Dendritic cell treated with granulocyte-macrophage colony-stimulating factor and Interleukin-4, amounts not matched to agents 40 ng/mL and 50 ng/mL, for 4 days (primary cell): ENCODE results near the gene PACS2.

ENCODE experiments used
- H3K27ac Mint-ChIP-seq: one replicate; pipeline ENCODE4 v1.8.0; 2022; ENCODE audit warnings: mild to moderate bottlenecking, mixed read lengths
- H3K27me3 Mint-ChIP-seq: one replicate; pipeline ENCODE4 v1.8.0; 2022; ENCODE audit warnings: mild to moderate bottlenecking, mixed read lengths
- H3K36me3 Mint-ChIP-seq: one replicate; pipeline ENCODE4 v1.8.0; 2022; ENCODE audit warnings: low read depth, mixed read lengths
- H3K4me1 Mint-ChIP-seq: one replicate; pipeline ENCODE4 v1.8.0; 2022; ENCODE audit warnings: low read depth, mixed read lengths
- H3K4me3 Mint-ChIP-seq: one replicate; pipeline ENCODE4 v1.8.0; 2022; ENCODE audit warnings: mild to moderate bottlenecking, moderate library complexity, mixed read lengths
- H3K9me3 Mint-ChIP-seq: one replicate; pipeline ENCODE4 v1.8.0; 2022; ENCODE audit warnings: mixed read lengths
- intact Hi-C: fragments of 100-400 bp; cut with micrococcal nuclease; formaldehyde crosslinking; loops from one replicate; pipeline ENCODE4 v1.15.0; 2022

Gene PACS2

GRCh38 chr14:105421723-105422615, 107.4 kb downstream of the PACS2 start:
- Mint-ChIP-seq H3K4me1 (peaks cover 36% of the 10 kb centered on the region), H3K9me3 (no peaks in the 10 kb centered on the region), H3K27me3 (peaks cover 17% of the 10 kb centered on the region), H3K27ac (peak overlapping the region; percentile 45), H3K4me3 (peak overlapping the region; percentile 93), H3K36me3 (peaks cover 53% of the 10 kb centered on the region)
- intact Hi-C loops, result no loop called here

GRCh38 chr14:105422695-105423487, 108.3 kb downstream of the PACS2 start:
- Mint-ChIP-seq H3K27ac (peak overlapping the region; percentile 45), H3K36me3 (peaks cover 58% of the 10 kb centered on the region), H3K27me3 (peaks cover 11% of the 10 kb centered on the region), H3K4me3 (no peak overlapping the region), H3K4me1 (peaks cover 36% of the 10 kb centered on the region), H3K9me3 (no peaks in the 10 kb centered on the region)
- intact Hi-C loops, result no loop called here

GRCh38 chr14:105423488-105424195, 109.1 kb downstream of the PACS2 start:
- intact Hi-C loops, result no loop called here
- peaks cover 38% of the 10 kb centered on the region for H3K4me1 Mint-ChIP-seq
- peaks cover 63% of the 10 kb centered on the region for H3K36me3 Mint-ChIP-seq
- H3K4me3 Mint-ChIP-seq, result no peak overlapping the region
- H3K9me3 Mint-ChIP-seq, result no peaks in the 10 kb centered on the region
- no peak overlapping the region for H3K27ac Mint-ChIP-seq
- peaks cover 5% of the 10 kb centered on the region for H3K27me3 Mint-ChIP-seq

GRCh38 chr14:105424861-105425260, 110.3 kb downstream of the PACS2 start:
- peaks cover 30% of the 10 kb centered on the region for H3K4me1 Mint-ChIP-seq
- H3K27ac Mint-ChIP-seq, result no peak overlapping the region
- peaks cover 70% of the 10 kb centered on the region for H3K36me3 Mint-ChIP-seq
- no peak overlapping the region for H3K4me3 Mint-ChIP-seq
- H3K9me3 Mint-ChIP-seq, result no peaks in the 10 kb centered on the region
- intact Hi-C loops, result no loop called here
- no peaks in the 10 kb centered on the region for H3K27me3 Mint-ChIP-seq

- H3K4me3 Mint-ChIP-seq, result no peak overlapping the region
- H3K27me3 Mint-ChIP-seq, result no peaks in the 10 kb centered on the region
- peaks cover 27% of the 10 kb centered on the region for H3K4me1 Mint-ChIP-seq
- peaks cover 76% of the 10 kb centered on the region for H3K36me3 Mint-ChIP-seq
- H3K27ac Mint-ChIP-seq, result no peak overlapping the region
- intact Hi-C loops, result no loop called here
- no peaks in the 10 kb centered on the region for H3K9me3 Mint-ChIP-seq
These were observed 111.3 kb downstream of the PACS2 start for GRCh38 chr14:105425823-105426247.

- Mint-ChIP-seq H3K36me3 (peaks cover 76% of the 10 kb centered on the region), H3K9me3 (no peaks in the 10 kb centered on the region), H3K27me3 (no peaks in the 10 kb centered on the region), H3K27ac (no peak overlapping the region), H3K4me3 (no peak overlapping the region), H3K4me1 (peaks cover 20% of the 10 kb centered on the region)
- intact Hi-C loops, result no loop called here
These were observed 112.0 kb downstream of the PACS2 start for GRCh38 chr14:105426416-105427130.

- Mint-ChIP-seq H3K9me3 (no peaks in the 10 kb centered on the region), H3K27me3 (no peaks in the 10 kb centered on the region), H3K4me1 (peaks cover 11% of the 10 kb centered on the region), H3K27ac (no peak overlapping the region), H3K4me3 (no peak overlapping the region), H3K36me3 (peaks cover 68% of the 10 kb centered on the region)
- intact Hi-C loops, result no loop called here
These were observed 112.9 kb downstream of the PACS2 start for GRCh38 chr14:105427412-105427811.

- H3K4me3 Mint-ChIP-seq, result no peak overlapping the region
- intact Hi-C loops, result no loop called here
- H3K27ac Mint-ChIP-seq, result no peak overlapping the region
- H3K9me3 Mint-ChIP-seq, result no peaks in the 10 kb centered on the region
- no peaks in the 10 kb centered on the region for H3K27me3 Mint-ChIP-seq
- H3K4me1 Mint-ChIP-seq, result peaks cover 5% of the 10 kb centered on the region
- H3K36me3 Mint-ChIP-seq, result peaks cover 68% of the 10 kb centered on the region
These were observed 113.5 kb downstream of the PACS2 start for GRCh38 chr14:105427936-105428485.

- H3K36me3 Mint-ChIP-seq, result peaks cover 51% of the 10 kb centered on the region
- no peaks in the 10 kb centered on the region for H3K27me3 Mint-ChIP-seq
- H3K4me3 Mint-ChIP-seq, result no peak overlapping the region
- H3K4me1 Mint-ChIP-seq, result peaks cover 11% of the 10 kb centered on the region
- no peaks in the 10 kb centered on the region for H3K9me3 Mint-ChIP-seq
- no peak overlapping the region for H3K27ac Mint-ChIP-seq
- intact Hi-C loops, result no loop called here
These were observed 115.5 kb downstream of the PACS2 start for GRCh38 chr14:105430042-105430441.

GRCh38 chr14:105430565-105430964, 116.0 kb downstream of the PACS2 start:
- no peak overlapping the region for H3K4me3 Mint-ChIP-seq
- intact Hi-C loops, result no loop called here
- no peaks in the 10 kb centered on the region for H3K27me3 Mint-ChIP-seq
- H3K4me1 Mint-ChIP-seq, result peaks cover 11% of the 10 kb centered on the region
- no peaks in the 10 kb centered on the region for H3K9me3 Mint-ChIP-seq
- H3K27ac Mint-ChIP-seq, result no peak overlapping the region
- peaks cover 46% of the 10 kb centered on the region for H3K36me3 Mint-ChIP-seq

GRCh38 chr14:105431256-105431655, 116.7 kb downstream of the PACS2 start:
- no peak overlapping the region for H3K4me3 Mint-ChIP-seq
- no peaks in the 10 kb centered on the region for H3K9me3 Mint-ChIP-seq
- H3K27ac Mint-ChIP-seq, result no peak overlapping the region
- H3K4me1 Mint-ChIP-seq, result peaks cover 11% of the 10 kb centered on the region
- H3K27me3 Mint-ChIP-seq, result no peaks in the 10 kb centered on the region
- peaks cover 43% of the 10 kb centered on the region for H3K36me3 Mint-ChIP-seq
- intact Hi-C loops, result no loop called here

GRCh38 chr14:105432657-105433056, 118.1 kb downstream of the PACS2 start:
- Mint-ChIP-seq H3K36me3 (peaks cover 38% of the 10 kb centered on the region), H3K27ac (no peak overlapping the region), H3K27me3 (no peaks in the 10 kb centered on the region), H3K9me3 (no peaks in the 10 kb centered on the region), H3K4me1 (peaks cover 11% of the 10 kb centered on the region), H3K4me3 (no peak overlapping the region)
- intact Hi-C loops, result no loop called here

GRCh38 chr14:105433161-105433605, 118.6 kb downstream of the PACS2 start:
- no peaks in the 10 kb centered on the region for H3K27me3 Mint-ChIP-seq
- intact Hi-C loops, result no loop called here
- H3K27ac Mint-ChIP-seq, result no peak overlapping the region
- peaks cover 8% of the 10 kb centered on the region for H3K4me1 Mint-ChIP-seq
- H3K4me3 Mint-ChIP-seq, result no peak overlapping the region
- peaks cover 41% of the 10 kb centered on the region for H3K36me3 Mint-ChIP-seq
- no peaks in the 10 kb centered on the region for H3K9me3 Mint-ChIP-seq
